GM12872 (cell line): Measurements from ENCODE around the gene AMOTL2.

ENCODE experiments used
- TF ChIP-seq, protein P1 (sequence below): IDR thresholded peaks from 3 replicates; pipeline ENCODE4 v1.5.1; 2011; ENCODE audit warnings: low read depth, mild to moderate bottlenecking, low read length, moderate library complexity; ENCODE audit not compliant: insufficient read depth

Gene AMOTL2

DNA sequence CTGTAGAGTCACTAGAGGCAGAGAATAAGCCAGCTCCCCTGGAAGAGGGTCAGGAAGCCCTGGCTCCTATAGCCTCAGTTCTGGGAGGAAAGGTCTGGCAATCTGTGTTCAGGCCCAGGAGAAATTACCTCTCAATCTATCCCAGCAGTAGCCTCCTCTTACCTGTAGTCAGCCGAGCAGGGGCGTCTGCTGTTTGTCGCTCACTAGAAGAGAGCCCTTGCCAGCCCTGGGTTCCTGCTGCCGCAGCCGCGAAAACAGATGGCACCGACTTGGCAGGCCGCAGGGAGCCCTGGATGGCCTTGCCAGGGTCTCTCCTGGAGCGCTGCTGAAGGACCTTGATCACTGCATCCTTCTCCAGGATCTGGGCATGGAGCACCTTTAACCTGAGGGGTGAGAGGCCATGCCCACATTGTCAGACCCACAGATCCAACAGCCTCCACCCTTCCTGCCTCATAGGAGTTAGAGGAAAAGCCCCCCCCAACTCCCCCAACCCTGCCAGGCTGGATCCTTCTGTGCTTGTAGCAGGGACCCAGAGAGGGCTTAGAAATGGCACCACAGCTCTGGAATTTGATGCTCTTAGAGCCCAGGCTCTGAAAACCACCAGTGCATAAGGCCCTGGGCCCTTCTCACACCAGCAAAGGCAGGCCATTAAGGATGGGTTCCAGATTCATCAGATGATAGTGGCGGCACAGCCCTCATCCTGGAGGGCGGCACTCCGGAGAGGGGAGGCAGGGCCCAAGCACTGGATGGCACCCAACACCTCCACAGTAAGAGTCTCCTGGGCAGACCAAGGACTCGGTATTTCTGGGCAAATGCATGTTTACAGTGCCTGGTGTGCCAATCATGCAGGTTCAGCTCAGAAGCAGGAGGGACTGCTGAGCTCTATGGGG lies 14.9 kb downstream of the AMOTL2 start:
- TF ChIP-seq, protein P1, sequence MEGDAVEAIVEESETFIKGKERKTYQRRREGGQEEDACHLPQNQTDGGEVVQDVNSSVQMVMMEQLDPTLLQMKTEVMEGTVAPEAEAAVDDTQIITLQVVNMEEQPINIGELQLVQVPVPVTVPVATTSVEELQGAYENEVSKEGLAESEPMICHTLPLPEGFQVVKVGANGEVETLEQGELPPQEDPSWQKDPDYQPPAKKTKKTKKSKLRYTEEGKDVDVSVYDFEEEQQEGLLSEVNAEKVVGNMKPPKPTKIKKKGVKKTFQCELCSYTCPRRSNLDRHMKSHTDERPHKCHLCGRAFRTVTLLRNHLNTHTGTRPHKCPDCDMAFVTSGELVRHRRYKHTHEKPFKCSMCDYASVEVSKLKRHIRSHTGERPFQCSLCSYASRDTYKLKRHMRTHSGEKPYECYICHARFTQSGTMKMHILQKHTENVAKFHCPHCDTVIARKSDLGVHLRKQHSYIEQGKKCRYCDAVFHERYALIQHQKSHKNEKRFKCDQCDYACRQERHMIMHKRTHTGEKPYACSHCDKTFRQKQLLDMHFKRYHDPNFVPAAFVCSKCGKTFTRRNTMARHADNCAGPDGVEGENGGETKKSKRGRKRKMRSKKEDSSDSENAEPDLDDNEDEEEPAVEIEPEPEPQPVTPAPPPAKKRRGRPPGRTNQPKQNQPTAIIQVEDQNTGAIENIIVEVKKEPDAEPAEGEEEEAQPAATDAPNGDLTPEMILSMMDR = no peak

DNA sequence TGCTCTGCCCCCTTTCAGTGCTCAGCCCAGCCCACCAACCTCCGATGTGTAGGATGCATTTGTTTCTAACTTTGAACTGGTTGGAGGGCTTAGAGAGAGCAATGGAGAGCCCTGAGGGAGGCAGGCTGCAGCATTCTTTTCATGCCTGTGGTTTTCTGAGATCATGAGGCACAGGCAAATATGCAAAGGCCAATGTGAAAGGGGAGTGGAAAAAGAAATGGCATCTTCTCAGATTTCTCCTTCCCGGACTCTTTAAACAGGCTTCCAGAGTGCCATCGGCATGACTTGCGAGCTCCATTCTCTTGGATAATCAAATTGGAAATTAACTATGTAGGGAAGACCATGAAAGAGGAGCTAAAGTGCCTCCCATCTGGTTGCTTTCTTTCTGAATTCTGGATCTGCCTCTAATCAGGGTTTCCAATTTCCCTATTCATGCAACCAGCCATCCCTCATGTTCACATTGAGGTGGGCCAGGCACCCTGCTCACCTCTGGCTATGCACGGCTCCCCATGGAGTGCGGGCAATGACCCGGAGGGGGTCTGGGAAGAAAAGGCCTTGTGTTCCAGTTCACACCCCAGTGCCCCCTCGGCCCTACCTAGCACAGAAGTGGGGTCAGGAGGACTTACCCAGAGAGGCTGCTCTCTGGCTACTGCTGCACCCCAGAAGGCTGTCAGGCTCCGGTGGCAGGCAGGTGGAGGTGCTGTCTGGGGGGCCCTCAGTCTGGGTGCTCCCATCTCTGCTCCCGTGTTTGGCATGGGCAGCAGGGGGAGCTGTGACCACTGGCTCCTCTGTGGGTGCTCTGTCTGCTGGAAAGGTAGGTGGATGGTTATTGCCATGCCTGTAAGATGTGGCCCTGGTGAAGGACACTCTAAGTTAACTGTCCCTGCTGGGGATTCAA lies 16.1 kb downstream of the AMOTL2 start:
- TF ChIP-seq, protein P1 = peak; percentile 59

DNA sequence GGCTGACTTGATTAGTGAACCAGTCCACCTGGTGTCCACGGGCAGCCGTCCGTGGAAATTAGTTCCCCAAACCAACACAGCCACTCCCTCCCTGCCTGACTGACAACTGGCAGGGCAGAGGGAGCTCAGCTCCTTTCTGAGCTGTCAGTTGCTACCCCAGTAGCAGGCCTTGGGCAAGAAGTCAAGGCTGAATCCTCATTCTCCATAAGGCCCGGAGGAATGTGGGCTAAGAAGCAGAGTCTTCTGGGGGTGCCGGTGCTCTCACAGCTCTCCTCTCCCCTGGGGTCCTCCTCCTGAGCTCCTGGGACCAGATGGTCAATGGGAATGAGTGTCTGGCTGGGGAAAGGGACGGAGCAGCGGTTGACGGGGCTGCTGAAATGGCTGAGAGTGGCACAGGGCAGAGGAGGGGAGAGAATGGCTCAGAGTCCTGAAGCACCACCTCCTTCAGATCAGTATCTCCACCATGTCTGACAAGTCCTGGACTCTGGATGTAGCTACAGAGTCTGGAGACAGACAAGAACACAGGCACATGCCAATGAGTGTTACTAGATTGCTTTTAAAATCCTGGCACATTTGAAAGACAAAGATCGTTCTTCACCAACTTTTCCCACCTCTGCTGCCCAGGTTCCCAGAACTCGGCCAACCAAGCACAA lies 16.9 kb downstream of the AMOTL2 start:
- TF ChIP-seq, protein P1 = no peak

DNA sequence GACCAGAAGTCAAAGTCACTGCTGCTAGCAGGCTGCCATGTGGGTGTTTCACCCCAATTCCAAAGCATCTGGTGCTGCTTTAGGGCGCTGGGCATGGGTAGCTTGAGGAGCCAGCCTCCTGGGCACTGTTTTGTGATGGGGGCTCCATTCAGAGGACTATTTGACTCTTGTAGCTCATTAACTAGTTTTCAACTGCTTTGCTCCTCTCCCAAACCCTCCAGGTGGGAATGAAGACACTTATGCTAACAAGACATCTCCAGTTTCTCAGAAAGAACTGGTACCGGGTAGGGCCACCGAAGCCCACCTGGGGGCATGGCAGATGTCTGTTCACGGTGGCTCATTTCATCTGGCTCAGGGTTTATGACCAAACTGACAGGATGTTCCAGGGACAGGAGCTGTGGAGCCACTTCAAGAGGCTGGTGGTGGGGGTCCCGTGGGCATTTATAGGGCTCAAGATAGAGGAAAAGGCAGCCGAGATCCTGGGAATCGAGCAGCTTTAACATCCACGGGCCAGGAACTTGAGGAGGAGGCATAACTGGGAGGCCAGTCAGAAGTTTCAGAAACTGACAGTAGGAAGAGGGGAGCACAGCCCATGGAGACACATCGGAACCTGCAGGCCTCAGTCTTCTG lies 17.7 kb downstream of the AMOTL2 start:
- TF ChIP-seq, protein P1 = no peak

DNA sequence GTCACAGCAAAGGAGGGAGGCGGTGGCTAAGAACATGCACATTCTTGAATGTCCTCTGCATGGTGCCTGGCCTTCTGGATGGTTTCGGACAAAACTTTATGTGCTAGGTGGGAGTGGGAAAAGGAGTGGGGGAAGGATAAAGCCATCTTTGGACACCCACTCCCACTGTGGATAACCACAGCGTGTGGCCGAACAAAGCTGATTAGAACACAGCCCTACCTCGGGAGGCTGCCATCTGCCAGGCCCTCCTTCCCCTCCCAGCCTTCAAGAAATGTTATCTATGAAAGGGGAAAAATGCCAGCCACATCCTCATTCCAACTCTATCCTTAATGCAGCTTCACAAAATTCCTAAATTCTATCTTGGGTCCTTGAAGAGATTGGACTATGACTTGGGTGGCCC lies 18.8 kb downstream of the AMOTL2 start:
- TF ChIP-seq, protein P1 = no peak

DNA sequence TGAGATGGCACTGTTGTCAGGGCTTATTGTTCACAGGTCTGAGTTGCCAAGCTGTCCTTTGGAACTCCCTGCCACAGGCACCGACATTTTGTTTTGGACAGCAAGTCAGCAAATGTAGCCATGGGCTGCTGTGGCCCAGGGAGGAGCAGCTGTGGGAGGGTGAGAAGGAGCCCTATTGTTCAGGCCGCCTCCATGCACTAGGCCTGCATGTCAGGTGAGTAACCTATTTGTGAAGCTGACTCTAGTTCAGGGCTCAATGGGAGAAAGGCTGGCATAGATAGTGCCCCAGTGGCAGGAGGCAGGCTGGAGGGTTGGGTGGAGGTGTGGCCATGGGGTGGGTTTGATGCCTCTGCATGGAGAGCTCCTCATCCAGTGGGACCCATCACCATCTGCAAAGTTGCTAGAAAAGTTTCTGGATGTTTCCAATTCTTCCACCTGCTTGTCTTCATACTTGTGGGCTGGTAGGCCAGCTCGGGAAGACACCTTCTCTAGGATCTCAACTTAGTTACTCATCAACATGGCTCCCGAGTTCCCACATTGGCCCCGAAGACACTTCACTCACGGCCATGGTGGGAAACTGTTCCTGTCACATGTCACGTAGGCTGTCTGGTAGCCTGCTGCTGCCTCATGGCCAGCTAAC lies 19.5 kb downstream of the AMOTL2 start:
- TF ChIP-seq, protein P1 = no peak
